Spleen (tissue), 11 donors: Measurements from ENCODE around the gene AKT3. TPM values are rescaled to one million over a fixed set of nuclear protein-coding genes. Genes with fewer than 3 reads are reported as not detected.

Experiments used
- DNase-seq: peaks from one replicate; pipeline ENCODE4 v3.0.0-alpha.2; 2020
- H3K27ac ChIP-seq, 8 donors: fragments of 200-600 bp; sonication (generic) in 7 of 8; 1 replicate in 4 of 8; 2 replicates in 4 of 8; pipeline versions ENCODE4 v1.5.0 to v1.8.0; 2016 to 2021; ENCODE audit warnings: inconsistent platforms in 4 of 8, mild to moderate bottlenecking in 4 of 8, moderate library complexity in 1 of 8
- H3K27me3 ChIP-seq, 7 donors: fragments of 200-600 bp; sonication (generic) in 6 of 7; replicated peaks in 1 of 7; 1 replicate in 4 of 7; 2 replicates in 3 of 7; pipeline versions ENCODE4 v1.5.0 to v1.8.0; 2016 to 2021; ENCODE audit warnings: inconsistent platforms in 3 of 7, mild to moderate bottlenecking in 1 of 7
- H3K36me3 ChIP-seq, 6 donors: fragments of 200-600 bp; sonication (generic) in 5 of 6; 1 replicate in 4 of 6; 2 replicates in 2 of 6; pipeline versions ENCODE4 v1.5.0 to v1.8.0; 2016 to 2021; ENCODE audit warnings: inconsistent platforms in 2 of 6
- H3K4me1 ChIP-seq, 6 donors: fragments of 200-600 bp; sonication (generic) in 5 of 6; 1 replicate in 3 of 6; 2 replicates in 3 of 6; pipeline versions ENCODE4 v1.5.0 to v1.8.0; 2016 to 2021; ENCODE audit warnings: inconsistent platforms in 3 of 6
- H3K4me3 ChIP-seq, 8 donors: fragments of 200-600 bp; sonication (generic) in 7 of 8; 1 replicate in 4 of 8; 2 replicates in 4 of 8; pipeline versions ENCODE4 v1.5.0 to v1.8.0; 2016 to 2021; ENCODE audit warnings: inconsistent platforms in 4 of 8, mild to moderate bottlenecking in 4 of 8, moderate library complexity in 2 of 8
- H3K9me3 ChIP-seq, 8 donors: fragments of 200-600 bp; sonication (generic) in 7 of 8; 1 replicate in 4 of 8; 2 replicates in 4 of 8; pipeline versions ENCODE4 v1.5.0 to v1.8.0; 2016 to 2021; ENCODE audit warnings: inconsistent platforms in 4 of 8
- POLR2A ChIP-seq, 3 donors: fragments of 450-650 bp; IDR thresholded peaks; one replicate each; pipeline ENCODE4 v1.5.1; 2017; ENCODE audit warnings: antibody characterized with exemption in 3 of 3, mild to moderate bottlenecking in 1 of 3
- POLR2AphosphoS5 ChIP-seq, 3 donors: sonication (generic); formaldehyde crosslinking; IDR thresholded peaks; one replicate each; pipeline ENCODE4 v1.5.1; 2017; ENCODE audit warnings: antibody characterized with exemption in 3 of 3
- WGBS, 5 donors: extraction: QIAGEN DNeasy Blood & Tissue Kit in 3 of 5; methylation state at CpG; one replicate each; pipeline versions ENCODE4 v1.1.5 to v1.1.7; 2013 to 2018; 5-methylcytosine and 5-hydroxymethylcytosine counted together
- intact Hi-C: fragments of 100-400 bp; cut with DNase I; formaldehyde crosslinking; loops from one replicate; pipeline ENCODE4 v1.15.0; 2023; ENCODE audit warnings: low total_unique reads
- polyA plus RNA-seq, 3 donors: library from polyadenylated mRNA; stranded (reverse); fragments of 200-250 nt; gene quantifications; one replicate each; pipeline ENCODE4 v1.2.1, GENCODE V29; 2013
- total RNA-seq, 7 donors: library from RNA; depleted of rRNA in 3 of 7; stranded (reverse); fragments of >200 nt in 3 of 7; fragmentation: NEBNext Ultra II Directional in 4 of 7; extraction: Animal tissue kit (Norgen Biotek cat#: 25700) in 4 of 7; gene quantifications; one replicate each; pipeline versions ENCODE4 v1.1.0 to v1.2.1, GENCODE V29; 2016 to 2021
- TF ChIP-seq, protein P1 (sequence below), 11 experiments: fragments of 200-600 bp in 7 of 11; fragments of 450-650 bp in 4 of 11; sonication (generic) in 4 of 11; IDR thresholded peaks in 8 of 11; conservative IDR thresholded peaks in 3 of 11; 1 replicate in 7 of 11; 2 replicates in 4 of 11; pipeline versions ENCODE4 v1.4.0 to v1.8.0; 2016 to 2021; ENCODE audit warnings: antibody characterized with exemption in 11 of 11, inconsistent platforms in 4 of 11, mild to moderate bottlenecking in 1 of 11
- donor health status: healthy with polysubstance abuse.
- donor health status: DM: no; HTN: no; CAD: no; lungs with moderate emphysema.
- donor health status: DM: no; HTN: no; CAD: no.
- donor health status: Bipolar disorder and iron deficiency.
- donor health status: healthy.
- donor health status: DM: no; HTN: no; CAD: no.
- donor health status: DM: yes; HTN: yes; CAD: no.

Gene AKT3
- total and polyA plus RNA-seq, 10 donors, result 4.3 to 91.3 (median 46.4) TPM

DNA sequence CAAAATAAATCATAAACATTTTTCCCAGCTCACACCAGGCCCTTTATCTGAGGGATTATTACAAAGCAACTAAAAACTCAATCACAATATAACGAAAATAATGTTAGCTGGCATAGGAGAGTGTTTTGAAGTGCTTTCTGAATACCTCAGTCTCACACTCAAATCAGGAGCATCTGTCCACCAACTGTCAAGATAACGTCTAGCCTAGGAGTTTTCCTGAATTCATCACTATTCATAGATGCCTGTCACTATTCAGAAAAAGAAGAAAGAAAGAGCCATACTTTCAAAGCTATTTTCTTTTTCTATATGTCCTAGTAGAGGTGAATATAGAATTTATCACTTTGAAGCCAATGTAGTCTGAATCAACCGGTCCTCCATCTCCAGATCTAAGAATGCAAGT lies 127.0 kb downstream of the AKT3 start:
- TF ChIP-seq POLR2AphosphoS5 (IDR thresholded peaks at IDR 0.05), result no peak
- TF ChIP-seq, protein P1, sequence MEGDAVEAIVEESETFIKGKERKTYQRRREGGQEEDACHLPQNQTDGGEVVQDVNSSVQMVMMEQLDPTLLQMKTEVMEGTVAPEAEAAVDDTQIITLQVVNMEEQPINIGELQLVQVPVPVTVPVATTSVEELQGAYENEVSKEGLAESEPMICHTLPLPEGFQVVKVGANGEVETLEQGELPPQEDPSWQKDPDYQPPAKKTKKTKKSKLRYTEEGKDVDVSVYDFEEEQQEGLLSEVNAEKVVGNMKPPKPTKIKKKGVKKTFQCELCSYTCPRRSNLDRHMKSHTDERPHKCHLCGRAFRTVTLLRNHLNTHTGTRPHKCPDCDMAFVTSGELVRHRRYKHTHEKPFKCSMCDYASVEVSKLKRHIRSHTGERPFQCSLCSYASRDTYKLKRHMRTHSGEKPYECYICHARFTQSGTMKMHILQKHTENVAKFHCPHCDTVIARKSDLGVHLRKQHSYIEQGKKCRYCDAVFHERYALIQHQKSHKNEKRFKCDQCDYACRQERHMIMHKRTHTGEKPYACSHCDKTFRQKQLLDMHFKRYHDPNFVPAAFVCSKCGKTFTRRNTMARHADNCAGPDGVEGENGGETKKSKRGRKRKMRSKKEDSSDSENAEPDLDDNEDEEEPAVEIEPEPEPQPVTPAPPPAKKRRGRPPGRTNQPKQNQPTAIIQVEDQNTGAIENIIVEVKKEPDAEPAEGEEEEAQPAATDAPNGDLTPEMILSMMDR (IDR thresholded peaks at IDR 0.05 in 8 of 11, conservative IDR thresholded peaks at IDR 0.05 in 3 of 11), result no peak
- no peak for TF ChIP-seq POLR2A (IDR thresholded peaks at IDR 0.05)
- no peak for DNase-seq
- H3K4me3 ChIP-seq, result no peak overlapping the region
- intact Hi-C loops, result no loop called here
- H3K27ac ChIP-seq, result no peak overlapping the region
- peaks cover 0 to 47% (median 23%) of the 10 kb centered on the region in 6 donors for H3K4me1 ChIP-seq
- H3K36me3 ChIP-seq, result no peaks in the 10 kb centered on the region
- 85 to 94% (median 92%) methylated on average over 3 of the region's 3 CpGs for WGBS, 5 donors
- no peaks in the 10 kb centered on the region for H3K27me3 ChIP-seq
- no peaks in the 10 kb centered on the region for H3K9me3 ChIP-seq

DNA sequence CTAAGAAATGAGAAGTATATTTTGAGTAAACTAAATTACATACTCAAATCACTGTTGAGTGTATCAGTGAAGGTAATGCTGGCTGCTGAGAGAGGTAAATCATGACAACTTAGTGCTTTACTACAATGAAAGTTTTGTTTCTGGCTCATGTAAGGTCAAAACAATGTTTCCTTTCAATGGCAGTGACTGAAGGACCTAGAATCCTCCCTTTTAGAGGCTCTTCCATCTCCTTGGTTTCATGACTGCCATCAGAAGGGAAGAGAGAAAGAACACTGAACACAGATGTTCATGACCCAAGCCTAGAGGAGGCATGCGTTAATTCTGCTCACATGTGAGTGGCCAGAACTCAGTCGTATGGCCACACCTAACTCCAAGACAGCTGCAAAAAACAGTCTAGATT lies 130.6 kb downstream of the AKT3 start:
- intact Hi-C loops, result no loop called here
- H3K4me1 ChIP-seq, result peaks cover 0 to 31% (median 14%) of the 10 kb centered on the region in 6 donors
- H3K27ac ChIP-seq, result no peak overlapping the region
- no peak overlapping the region for H3K4me3 ChIP-seq
- WGBS, 5 donors, result 93 to 100% (median 98%) methylated on average over 2 of the region's 2 CpGs
- TF ChIP-seq POLR2A (IDR thresholded peaks at IDR 0.05), result no peak
- no peak for TF ChIP-seq POLR2AphosphoS5 (IDR thresholded peaks at IDR 0.05)
- TF ChIP-seq, protein P1 (IDR thresholded peaks at IDR 0.05 in 8 of 11, conservative IDR thresholded peaks at IDR 0.05 in 3 of 11), result no peak
- DNase-seq, result no peak
- no peaks in the 10 kb centered on the region for H3K9me3 ChIP-seq
- H3K27me3 ChIP-seq, result no peaks in the 10 kb centered on the region
- H3K36me3 ChIP-seq, result no peaks in the 10 kb centered on the region

DNA sequence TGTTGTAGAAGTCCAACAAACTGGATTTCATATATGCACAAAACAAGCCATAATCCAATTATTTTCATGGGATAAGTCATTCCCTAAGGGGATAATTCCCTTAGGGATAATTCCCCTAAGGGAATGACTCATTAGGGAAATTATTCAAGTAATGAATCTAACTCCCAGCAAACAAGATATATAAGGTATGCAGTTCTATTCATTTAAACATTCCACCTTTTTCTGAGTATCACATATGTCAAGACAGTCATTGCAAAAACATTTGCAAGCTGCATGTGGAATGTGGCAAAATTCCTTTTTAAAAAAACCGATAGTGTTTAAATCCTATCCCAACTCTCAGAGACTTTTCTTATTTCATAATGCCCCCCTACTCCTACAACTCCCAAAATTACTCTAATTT lies 131.2 kb downstream of the AKT3 start:
- DNase-seq, result no peak
- Histone ChIP-seq H3K27me3 (no peaks in the 10 kb centered on the region), H3K36me3 (no peaks in the 10 kb centered on the region), H3K4me3 (no peak overlapping the region), H3K27ac (no peak overlapping the region), H3K4me1 (peaks cover 0 to 31% (median 13%) of the 10 kb centered on the region in 6 donors), H3K9me3 (no peaks in the 10 kb centered on the region)
- intact Hi-C loops, result no loop called here
- 85 to 97% (median 88%) methylated on average over 1 of the region's 1 CpG for WGBS, 5 donors
- no peak for TF ChIP-seq POLR2AphosphoS5 (IDR thresholded peaks at IDR 0.05)
- TF ChIP-seq POLR2A (IDR thresholded peaks at IDR 0.05), result no peak
- TF ChIP-seq, protein P1 (IDR thresholded peaks at IDR 0.05 in 8 of 11, conservative IDR thresholded peaks at IDR 0.05 in 3 of 11), result no peak

DNA sequence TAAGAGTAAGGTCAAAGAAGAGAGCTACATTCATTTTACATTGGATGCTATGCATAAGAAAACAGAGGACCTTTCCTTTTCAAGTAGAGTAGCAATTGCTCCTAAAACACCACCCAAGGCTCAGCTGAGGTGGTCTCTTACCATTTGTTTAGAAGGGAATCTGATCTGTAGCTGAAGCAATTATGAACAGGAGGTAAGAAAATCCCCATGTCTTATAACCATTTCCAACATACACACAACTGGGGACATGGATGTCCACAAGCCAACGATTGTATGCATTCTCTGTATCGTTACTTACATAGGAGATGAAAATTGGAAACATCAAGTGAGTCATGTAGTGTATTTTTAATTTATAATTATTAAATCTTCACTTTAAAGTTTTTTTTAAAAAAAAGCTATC lies 132.0 kb downstream of the AKT3 start:
- H3K36me3 ChIP-seq, result no peaks in the 10 kb centered on the region
- intact Hi-C loops, result no loop called here
- no peak overlapping the region for H3K4me3 ChIP-seq
- TF ChIP-seq, protein P1 (IDR thresholded peaks at IDR 0.05 in 8 of 11, conservative IDR thresholded peaks at IDR 0.05 in 3 of 11), result no peak
- TF ChIP-seq POLR2AphosphoS5 (IDR thresholded peaks at IDR 0.05) (no peak), POLR2A (IDR thresholded peaks at IDR 0.05) (no peak)
- H3K9me3 ChIP-seq, result no peaks in the 10 kb centered on the region
- WGBS, 5 donors, result 93 to 99% (median 96%) methylated on average over 2 of the region's 2 CpGs
- no peak overlapping the region for H3K27ac ChIP-seq
- H3K4me1 ChIP-seq, result peaks cover 0 to 33% (median 11%) of the 10 kb centered on the region in 6 donors
- H3K27me3 ChIP-seq, result no peaks in the 10 kb centered on the region
- DNase-seq, result no peak
